ENCODE data around the gene SH2D5.

SH2D5 gene

GRCh38 chr1:20711285-20712214 lies 21.0 kb downstream of the SH2D5 start:
- DNase-seq, result peak; percentile 57

DNA sequence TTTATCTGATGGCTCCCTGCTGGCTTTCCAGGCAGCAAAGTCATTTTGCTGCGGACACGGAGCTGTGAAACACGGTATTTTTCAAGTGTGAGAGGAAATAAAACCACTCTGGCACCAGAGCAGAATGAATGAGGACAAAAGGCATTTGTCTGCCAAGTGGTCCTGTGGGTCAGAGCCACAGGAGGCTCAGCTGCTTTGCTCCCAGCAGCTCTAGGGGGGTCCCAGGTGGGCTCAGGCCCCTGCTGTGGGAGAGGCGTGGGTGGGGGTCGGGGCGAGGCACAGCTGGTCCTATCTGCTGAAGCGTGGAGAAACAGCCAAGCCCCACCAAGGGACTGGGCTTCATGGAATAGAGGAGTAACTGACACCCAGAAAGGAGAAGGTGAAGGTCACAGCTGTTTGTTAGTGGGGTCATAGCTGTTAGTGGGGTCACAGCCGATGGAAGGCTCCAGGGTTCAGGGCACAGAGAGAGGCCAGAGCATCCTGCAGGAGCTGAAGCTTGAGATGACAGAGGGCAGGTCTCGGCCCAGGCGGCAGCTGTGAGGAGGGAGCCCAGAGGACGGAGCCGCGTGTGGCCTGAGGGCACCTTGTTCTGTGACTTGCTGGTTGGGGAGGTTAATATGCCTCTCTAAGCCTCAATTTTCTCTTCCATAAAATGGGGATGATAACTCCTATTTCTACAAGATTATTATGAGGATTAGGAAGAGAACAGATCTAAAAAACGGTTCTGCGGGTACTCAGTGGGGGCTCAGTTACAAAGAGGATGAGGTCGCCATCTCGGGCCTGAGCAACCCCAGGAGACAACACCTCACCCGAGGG lies 21.8 kb downstream of the SH2D5 start:
- DNase-seq, result no peak

- no peak for DNase-seq
Measured at GRCh38 chr1:20709868-20710267, 22.6 kb downstream of the SH2D5 start.

DNA sequence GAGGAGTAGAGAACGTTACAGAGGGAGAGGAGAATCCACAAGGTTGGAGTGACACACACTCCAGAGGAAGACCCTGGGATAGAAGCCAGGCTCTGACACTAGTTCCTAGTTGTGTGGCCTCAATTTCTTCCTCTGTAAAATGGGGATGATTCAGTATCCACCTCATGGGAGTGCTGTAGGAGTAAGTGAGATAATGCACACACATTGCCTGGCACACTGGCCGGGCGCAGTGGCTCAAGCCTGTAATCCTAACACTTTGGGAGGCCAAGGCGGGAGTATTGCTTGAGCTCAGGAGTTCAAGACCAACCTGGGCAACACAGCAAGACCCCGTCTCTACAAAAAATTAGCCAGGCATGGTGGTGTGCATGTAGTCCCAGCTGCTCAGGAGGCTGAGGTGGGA lies 23.6 kb downstream of the SH2D5 start:
- no peak for DNase-seq

DNA sequence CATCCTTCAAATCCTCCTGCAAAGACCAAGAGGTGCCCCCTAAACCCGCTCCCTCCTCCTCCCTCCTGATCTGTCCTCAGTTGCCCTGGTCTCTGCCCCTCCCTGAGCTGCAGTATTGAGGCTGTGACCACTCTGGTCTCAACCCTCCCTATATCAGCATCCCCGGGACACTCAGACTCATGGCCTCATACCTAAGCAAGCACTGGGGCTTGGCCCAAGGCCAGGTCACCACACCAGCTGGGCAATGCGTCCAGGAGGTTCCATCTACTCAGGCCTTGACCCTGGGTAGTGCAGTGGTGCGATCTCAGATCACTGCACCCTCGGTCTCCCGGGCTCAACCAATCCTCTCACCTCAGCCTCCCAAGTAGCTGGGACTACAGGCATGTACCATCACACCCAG lies 24.4 kb downstream of the SH2D5 start:
- no peak for DNase-seq

- DNase-seq, result no peak
Measured at GRCh38 chr1:20706841-20707240, 25.7 kb downstream of the SH2D5 start.

GRCh38 chr1:20705203-20705755 lies 27.2 kb downstream of the SH2D5 start:
- no peak for DNase-seq

DNA sequence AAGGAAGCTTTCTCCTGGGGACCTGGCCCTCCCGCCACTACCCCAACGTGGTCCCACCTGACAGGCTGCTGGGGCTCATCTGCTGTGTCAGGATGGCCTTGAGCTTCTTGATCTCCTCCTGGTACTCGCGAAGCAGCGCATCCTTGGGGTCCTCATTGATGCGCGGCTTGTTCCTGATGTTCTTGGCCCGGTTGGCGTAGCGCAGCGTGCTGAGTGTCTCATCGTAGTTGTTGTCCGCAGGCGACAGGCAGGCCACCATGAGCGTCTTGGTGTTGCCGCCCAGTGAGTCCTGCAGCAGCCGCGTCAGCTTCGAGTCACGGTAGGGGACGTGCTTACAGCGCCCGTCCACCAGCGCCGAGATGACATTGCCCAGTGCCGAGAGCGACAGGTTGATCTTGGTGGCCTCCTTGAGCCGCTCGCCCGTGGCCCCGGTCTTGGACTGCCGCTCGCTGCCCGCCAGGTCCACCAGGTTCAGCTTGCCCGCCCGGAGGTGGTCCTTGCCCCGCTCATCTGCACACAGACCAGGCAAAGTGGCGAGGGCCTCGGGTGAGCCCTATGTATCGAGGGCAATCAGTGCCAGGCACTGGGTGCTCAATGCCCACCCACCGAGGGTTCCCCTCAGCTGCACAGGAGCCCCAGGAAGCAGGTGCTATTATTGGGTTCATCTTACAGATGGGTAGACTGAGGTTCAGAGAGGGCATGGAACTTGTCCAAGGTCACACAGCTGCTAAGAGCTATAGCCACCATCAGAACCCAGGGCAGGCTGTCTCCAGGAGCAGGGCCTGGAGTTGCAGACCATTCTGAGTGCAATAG lies 27.9 kb downstream of the SH2D5 start:
- no peak for DNase-seq

- no peak for DNase-seq
Measured at GRCh38 chr1:20703124-20703756, 29.3 kb downstream of the SH2D5 start.

GRCh38 chr1:20702416-20702815 lies 30.1 kb downstream of the SH2D5 start:
- DNase-seq, result no peak

DNA sequence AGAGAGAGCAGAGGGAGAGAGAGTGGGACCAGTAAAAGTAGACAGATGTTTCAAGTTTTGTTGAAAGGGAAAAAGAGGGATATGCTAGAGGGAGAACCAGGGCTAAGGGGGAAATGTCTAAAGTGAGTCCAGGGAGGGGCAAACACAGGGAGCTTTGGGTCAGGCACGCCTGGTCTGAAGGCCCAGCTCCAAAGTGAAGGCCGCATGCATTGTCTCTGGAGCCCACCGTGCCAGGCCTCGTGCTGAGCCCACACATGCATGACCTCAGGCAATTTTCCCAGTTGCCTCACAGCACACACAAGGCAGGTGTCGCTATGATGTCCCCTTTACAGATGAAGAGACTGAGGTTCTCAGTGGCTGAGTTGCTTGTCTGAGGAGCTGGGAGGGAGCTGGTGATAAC lies 30.7 kb downstream of the SH2D5 start:
- no peak for DNase-seq

DNA sequence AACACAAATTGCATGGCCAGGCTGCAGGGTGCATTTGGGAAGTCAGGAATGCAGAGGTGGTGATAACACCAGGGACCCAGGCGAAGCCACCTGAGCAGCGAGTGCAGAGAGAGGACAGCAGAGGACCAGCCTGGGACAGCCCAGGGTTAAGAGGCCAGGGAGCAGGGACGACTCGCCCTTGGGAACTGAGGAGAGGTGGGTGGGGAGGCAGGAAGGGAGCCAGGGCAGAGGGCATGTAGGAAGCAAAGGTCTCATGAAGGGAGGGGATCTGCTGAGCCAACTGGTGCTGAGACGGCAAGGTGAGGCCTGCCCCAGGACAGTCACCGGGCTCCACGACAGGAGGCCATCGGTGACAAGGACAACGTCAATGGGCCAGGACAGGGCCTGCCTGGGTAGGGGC lies 31.1 kb downstream of the SH2D5 start:
- DNase-seq, result no peak

GRCh38 chr1:20700636-20701215 lies 31.8 kb downstream of the SH2D5 start:
- no peak for DNase-seq

- no peak for DNase-seq
Measured at GRCh38 chr1:20699558-20699957, 32.9 kb downstream of the SH2D5 start.

- no peak for DNase-seq
Measured at GRCh38 chr1:20698195-20698910, 34.1 kb downstream of the SH2D5 start.

- no peak for DNase-seq
Measured at GRCh38 chr1:20697563-20697962, 34.9 kb downstream of the SH2D5 start.

- DNase-seq, result peak; percentile 87
Measured at GRCh38 chr1:20696397-20697333, 35.8 kb downstream of the SH2D5 start.

DNA sequence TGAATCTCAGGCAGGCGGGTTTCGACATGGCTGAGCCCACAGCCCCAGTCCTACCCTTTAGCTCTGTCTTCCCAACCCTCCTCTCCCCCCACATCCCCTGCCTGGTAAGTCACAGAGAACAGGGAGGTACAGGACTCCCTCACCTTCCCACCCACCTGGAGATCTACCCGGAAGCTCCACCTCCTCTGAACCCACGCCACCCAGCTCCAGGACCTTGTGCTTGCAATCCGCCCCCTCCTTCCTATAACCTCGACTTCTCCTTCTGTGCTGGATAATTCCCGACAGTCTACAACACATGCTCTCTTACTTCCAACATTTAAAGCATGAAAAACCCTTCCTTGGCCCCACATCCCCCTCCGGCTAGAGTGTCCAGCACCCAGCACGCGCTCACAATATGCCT lies 37.0 kb downstream of the SH2D5 start:
- DNase-seq, result no peak

- DNase-seq, result no peak
Measured at GRCh38 chr1:20693623-20694022, 38.9 kb downstream of the SH2D5 start.

- DNase-seq, result no peak
Measured at GRCh38 chr1:20691872-20692271, 40.6 kb downstream of the SH2D5 start.
